Liver (tissue), 9 donors: Measurements from ENCODE around the gene EIF3L. TPM values are rescaled to one million over a fixed set of nuclear protein-coding genes. Genes with fewer than 3 reads are reported as not detected.

Source experiments
- DNase-seq: peaks from one replicate; pipeline ENCODE4 v3.0.0-alpha.2; 2017; ENCODE audit warnings: low spot score
- H3K27ac ChIP-seq, 2 donors: one replicate each; pipeline ENCODE4 v1.7.0; 2013; ENCODE audit warnings: inconsistent platforms in 2 of 2, low read length in 2 of 2, control low read depth in 1 of 2, low read depth in 1 of 2, mild to moderate bottlenecking in 1 of 2
- H3K27me3 ChIP-seq, 4 donors: one replicate each; pipeline versions ENCODE4 v1.6.1 to v1.7.0; 2013; ENCODE audit warnings: low read length in 3 of 4, inconsistent platforms in 1 of 4, mild to moderate bottlenecking in 1 of 4, moderate library complexity in 1 of 4; ENCODE audit not compliant: control insufficient read depth in 4 of 4, insufficient read depth in 4 of 4
- H3K36me3 ChIP-seq, 4 donors: one replicate each; pipeline versions ENCODE4 v1.6.1 to v1.7.0; 2013; ENCODE audit warnings: low read length in 3 of 4, mild to moderate bottlenecking in 3 of 4, low read depth in 1 of 4, moderate library complexity in 1 of 4; ENCODE audit not compliant: control insufficient read depth in 4 of 4, insufficient read depth in 3 of 4
- H3K4me1 ChIP-seq, 4 donors: one replicate each; pipeline versions ENCODE4 v1.6.1 to v1.7.0; 2013; ENCODE audit warnings: low read length in 3 of 4, mild to moderate bottlenecking in 3 of 4, moderate library complexity in 1 of 4; ENCODE audit not compliant: control insufficient read depth in 4 of 4, insufficient read depth in 4 of 4
- H3K4me3 ChIP-seq, 3 donors: one replicate each; pipeline versions ENCODE4 v1.6.1 to v1.7.0; 2013; ENCODE audit warnings: low read length in 3 of 3, control low read depth in 1 of 3, low read depth in 1 of 3, mild to moderate bottlenecking in 1 of 3
- H3K9ac ChIP-seq, 2 donors: one replicate each; pipeline ENCODE4 v1.7.0; 2013; ENCODE audit warnings: low read length in 2 of 2, mild to moderate bottlenecking in 2 of 2, moderate library complexity in 2 of 2, control low read depth in 1 of 2, low read depth in 1 of 2
- H3K9me3 ChIP-seq, 4 donors: one replicate each; pipeline versions ENCODE4 v1.6.1 to v1.7.0; 2013; ENCODE audit warnings: low read length in 3 of 4; ENCODE audit not compliant: control insufficient read depth in 4 of 4
- EGR1 ChIP-seq, 2 donors: IDR thresholded peaks; 2 replicates each; pipeline ENCODE4 v1.6.1; 2016 to 2018; ENCODE audit warnings: antibody characterized with exemption in 2 of 2, low read depth in 2 of 2
- FOXA2 ChIP-seq: IDR thresholded peaks from 2 replicates; pipeline ENCODE4 v1.6.1; 2016; ENCODE audit warnings: antibody characterized with exemption
- GABPA ChIP-seq, 2 donors: IDR thresholded peaks in 1 of 2; conservative IDR thresholded peaks in 1 of 2; 2 replicates each; pipeline ENCODE4 v1.6.1; 2016; ENCODE audit warnings: antibody characterized with exemption in 2 of 2, mild to moderate bottlenecking in 1 of 2, moderate library complexity in 1 of 2
- HNF4A ChIP-seq, 2 donors: conservative IDR thresholded peaks; 2 replicates each; pipeline ENCODE4 v1.6.1; 2016; ENCODE audit warnings: antibody characterized with exemption in 2 of 2, mild to moderate bottlenecking in 2 of 2
- RXRA ChIP-seq, 2 donors: IDR thresholded peaks; 2 replicates each; pipeline ENCODE4 v1.6.1; 2017 to 2018; ENCODE audit warnings: antibody characterized with exemption in 2 of 2, mild to moderate bottlenecking in 1 of 2
- SP1 ChIP-seq: IDR thresholded peaks from 2 replicates; pipeline ENCODE4 v1.6.1; 2018; ENCODE audit warnings: antibody characterized with exemption, mild to moderate bottlenecking
- YY1 ChIP-seq: IDR thresholded peaks from 2 replicates; pipeline ENCODE4 v1.6.1; 2016; ENCODE audit warnings: antibody characterized with exemption, mild to moderate bottlenecking
- WGBS: extraction: QIAGEN DNeasy Blood & Tissue Kit; methylation state at CpG from one replicate; pipeline ENCODE4 v1.1.7; 2013; 5-methylcytosine and 5-hydroxymethylcytosine counted together
- polyA plus RNA-seq, 2 donors: library from polyadenylated mRNA; stranded (reverse) in 1 of 2; unstranded in 1 of 2; fragments of 200-250 nt in 1 of 2; fragments of >200 nt in 1 of 2; fragmentation: Nextera tagmentation in 1 of 2; extraction: Ambion mirVana in 1 of 2; gene quantifications; one replicate each; pipeline versions ENCODE4 v1.2.1 to v1.2.3, GENCODE V29; 2013 to 2015
- total RNA-seq, 2 donors: library from RNA; depleted of rRNA; stranded (reverse); fragments of >200 nt; gene quantifications; one replicate each; pipeline ENCODE4 v1.2.3, GENCODE V29; 2014
- TF ChIP-seq, protein P1 (sequence below): IDR thresholded peaks from 2 replicates; pipeline ENCODE4 v1.6.1; 2016; ENCODE audit warnings: antibody characterized with exemption, mild to moderate bottlenecking
- donor health status: healthy.
- donor health status: healthy.
- donor health status: healthy.
- donor health status: healthy.
- donor health status: healthy.

Gene EIF3L
- total and polyA plus RNA-seq, 4 donors = 103 to 217 (median 111) TPM

- H3K4me1 ChIP-seq = peaks cover 2 to 12% (median 5%) of the 10 kb centered on the region in 4 donors
- 97% methylated on average over 2 of the region's 2 CpGs for whole genome bisulfite sequencing
- no peak for TF ChIP-seq GABPA (IDR thresholded peaks at IDR 0.05 in 1 of 2, conservative IDR thresholded peaks at IDR 0.05 in 1 of 2)
- no peak overlapping the region for H3K9ac ChIP-seq
- H3K27ac ChIP-seq = no peak overlapping the region
- H3K4me3 ChIP-seq = no peak overlapping the region
- H3K36me3 ChIP-seq = no peaks in the 10 kb centered on the region
- H3K9me3 ChIP-seq = no peaks in the 10 kb centered on the region
- H3K27me3 ChIP-seq = no peaks in the 10 kb centered on the region
- DNase-seq = no peak
Observed at GRCh38 chr22:37897807-37898206, 48.6 kb downstream of the EIF3L start.

- no peak for DNase-seq
- 90% methylated on average over 9 of the region's 9 CpGs for WGBS
- Histone ChIP-seq H3K9ac (no peak overlapping the region), H3K27ac (no peak overlapping the region), H3K4me3 (no peak overlapping the region), H3K36me3 (no peaks in the 10 kb centered on the region), H3K9me3 (no peaks in the 10 kb centered on the region), H3K4me1 (peaks cover 0 to 9% (median 4%) of the 10 kb centered on the region in 4 donors), H3K27me3 (no peaks in the 10 kb centered on the region)
- TF ChIP-seq, protein P1, sequence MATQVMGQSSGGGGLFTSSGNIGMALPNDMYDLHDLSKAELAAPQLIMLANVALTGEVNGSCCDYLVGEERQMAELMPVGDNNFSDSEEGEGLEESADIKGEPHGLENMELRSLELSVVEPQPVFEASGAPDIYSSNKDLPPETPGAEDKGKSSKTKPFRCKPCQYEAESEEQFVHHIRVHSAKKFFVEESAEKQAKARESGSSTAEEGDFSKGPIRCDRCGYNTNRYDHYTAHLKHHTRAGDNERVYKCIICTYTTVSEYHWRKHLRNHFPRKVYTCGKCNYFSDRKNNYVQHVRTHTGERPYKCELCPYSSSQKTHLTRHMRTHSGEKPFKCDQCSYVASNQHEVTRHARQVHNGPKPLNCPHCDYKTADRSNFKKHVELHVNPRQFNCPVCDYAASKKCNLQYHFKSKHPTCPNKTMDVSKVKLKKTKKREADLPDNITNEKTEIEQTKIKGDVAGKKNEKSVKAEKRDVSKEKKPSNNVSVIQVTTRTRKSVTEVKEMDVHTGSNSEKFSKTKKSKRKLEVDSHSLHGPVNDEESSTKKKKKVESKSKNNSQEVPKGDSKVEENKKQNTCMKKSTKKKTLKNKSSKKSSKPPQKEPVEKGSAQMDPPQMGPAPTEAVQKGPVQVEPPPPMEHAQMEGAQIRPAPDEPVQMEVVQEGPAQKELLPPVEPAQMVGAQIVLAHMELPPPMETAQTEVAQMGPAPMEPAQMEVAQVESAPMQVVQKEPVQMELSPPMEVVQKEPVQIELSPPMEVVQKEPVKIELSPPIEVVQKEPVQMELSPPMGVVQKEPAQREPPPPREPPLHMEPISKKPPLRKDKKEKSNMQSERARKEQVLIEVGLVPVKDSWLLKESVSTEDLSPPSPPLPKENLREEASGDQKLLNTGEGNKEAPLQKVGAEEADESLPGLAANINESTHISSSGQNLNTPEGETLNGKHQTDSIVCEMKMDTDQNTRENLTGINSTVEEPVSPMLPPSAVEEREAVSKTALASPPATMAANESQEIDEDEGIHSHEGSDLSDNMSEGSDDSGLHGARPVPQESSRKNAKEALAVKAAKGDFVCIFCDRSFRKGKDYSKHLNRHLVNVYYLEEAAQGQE = no peak
- TF ChIP-seq SP1 (peak; percentile 32), FOXA2 (no peak)
Observed at GRCh38 chr22:37898441-37899181, 49.4 kb downstream of the EIF3L start.

DNA sequence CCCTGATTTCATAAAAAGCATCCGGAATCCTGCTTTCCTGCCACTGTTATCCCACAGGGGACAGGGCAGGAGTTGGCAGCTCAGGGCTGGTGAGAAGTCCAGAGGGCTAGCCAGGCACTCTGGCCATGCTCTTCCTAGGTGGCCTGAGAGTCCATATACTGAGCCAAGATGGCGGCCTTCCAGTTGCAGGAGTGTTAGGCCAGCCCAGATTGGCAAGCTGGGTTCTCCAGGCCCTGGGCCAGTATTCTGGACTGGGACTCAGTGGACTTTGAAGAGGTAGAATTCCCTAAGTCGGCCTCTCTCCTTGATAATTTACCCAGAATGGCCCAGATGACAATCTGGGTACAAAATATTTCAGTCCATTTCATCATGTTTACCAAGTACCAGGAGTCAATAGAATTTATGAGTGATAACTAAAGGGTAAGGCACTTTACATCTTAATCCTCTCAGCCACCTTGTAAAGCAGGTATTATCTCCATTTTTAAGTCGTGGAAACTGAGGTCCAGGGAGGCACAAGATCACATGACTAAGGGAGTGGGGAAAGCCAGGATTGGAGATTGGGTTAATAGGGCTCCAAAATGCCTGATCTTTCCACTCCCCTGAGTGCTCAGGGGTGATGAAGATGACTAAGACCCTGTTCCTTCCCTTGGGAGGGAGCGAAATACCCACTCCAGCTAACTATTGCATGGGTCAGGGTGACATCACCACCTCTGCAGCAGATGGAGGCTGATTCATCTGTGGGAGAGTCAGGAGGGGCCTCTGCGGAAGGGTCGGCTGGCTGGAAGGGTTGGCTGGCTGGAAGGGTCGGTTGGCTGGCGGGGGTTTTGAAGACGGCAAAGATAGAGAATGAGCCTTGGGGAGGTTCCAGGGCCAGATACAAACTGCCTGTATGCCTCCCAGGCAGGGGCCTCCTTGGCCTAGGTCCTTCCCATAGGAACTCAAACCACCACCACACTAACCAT lies 55.6 kb downstream of the EIF3L start:
- DNase-seq = no peak
- 75% methylated on average over 10 of the region's 10 CpGs for WGBS
- Histone ChIP-seq H3K9ac (no peak overlapping the region), H3K4me3 (no peak overlapping the region), H3K9me3 (no peaks in the 10 kb centered on the region), H3K4me1 (peaks cover 0 to 20% (median 6%) of the 10 kb centered on the region in 4 donors), H3K27me3 (no peaks in the 10 kb centered on the region), H3K36me3 (no peaks in the 10 kb centered on the region), H3K27ac (peak overlapping the region; percentile 50 to 73)
- TF ChIP-seq RXRA (IDR thresholded peaks at IDR 0.05) (peak in 1 of 2 donors; percentile 26), EGR1 (IDR thresholded peaks at IDR 0.05; ENCODE audit: low read depth in 2 of 2) (no peak), SP1 (peak; percentile 30), HNF4A (conservative IDR thresholded peaks at IDR 0.05) (peak; percentile 65), YY1 (peak; percentile 84)
